Activated naive CD4-positive, alpha-beta T cell treated with anti-CD3 and anti-CD28 coated beads, Interleukin-2, amount 50 U/mL, for 72 hours (primary cell): ENCODE data around the gene LAMP5. TPM values are rescaled to one million over a fixed set of nuclear protein-coding genes. Genes with fewer than 3 reads are reported as not detected.

ENCODE experiments used
- ATAC-seq, 2 donors: fragments of 150-1000 bp; cut with Tn5 transposase; 2 replicates each; pipeline ENCODE4 v1.10.0; 2021; ENCODE audit warnings: mild to moderate bottlenecking in 2 of 2, moderate library complexity in 2 of 2
- DNase-seq, 2 donors: peaks; one replicate each; pipeline ENCODE4 v3.0.0; 2021 to 2022; ENCODE audit warnings: low spot score in 2 of 2
- H3K27ac Mint-ChIP-seq, 2 donors: one replicate each; pipeline ENCODE4 v1.8.0; 2022; ENCODE audit warnings: mild to moderate bottlenecking in 2 of 2, mixed read lengths in 2 of 2
- H3K36me3 Mint-ChIP-seq, 2 donors: one replicate each; pipeline ENCODE4 v1.8.0; 2022; ENCODE audit warnings: mixed read lengths in 2 of 2
- H3K9me3 Mint-ChIP-seq, 2 donors: one replicate each; pipeline ENCODE4 v1.8.0; 2022; ENCODE audit warnings: mixed read lengths in 2 of 2
- total RNA-seq, 2 donors: library from RNA; stranded (reverse); gene quantifications; one replicate each; pipeline ENCODE4 v1.2.3, GENCODE V29; 2022

LAMP5 gene
- total RNA-seq: not detected

- Mint-ChIP-seq H3K36me3 (no peaks in the 10 kb centered on the region), H3K27ac (no peak within 1 kb of the TSS), H3K9me3 (no peaks in the 10 kb centered on the region)
- DNase-seq (no peak), ATAC-seq (no peak)
These were observed at the start of gene LAMP5 for GRCh38 chr20:9514461-9515213. Gene LAMP5, plus strand, starts transcription at chr20:9514590. Its CDS starts 263 bp downstream, at chr20:9514853.

- ATAC-seq: no peak
- no peak overlapping the region for H3K27ac Mint-ChIP-seq
- H3K36me3 Mint-ChIP-seq: peaks cover 6 to 7% of the 10 kb centered on the region in 2 donors
- H3K9me3 Mint-ChIP-seq: peaks cover 14 to 15% of the 10 kb centered on the region in 2 donors
- DNase-seq: no peak
These were observed 46.4 kb upstream of the LAMP5 start for GRCh38 chr20:9467995-9468394.

GRCh38 chr20:9474835-9475415 lies 39.5 kb upstream of the LAMP5 start:
- Mint-ChIP-seq H3K9me3 (peaks cover 0 to 4% of the 10 kb centered on the region in 2 donors), H3K27ac (no peak overlapping the region), H3K36me3 (no peaks in the 10 kb centered on the region)
- ATAC-seq: no peak
- DNase-seq: no peak

GRCh38 chr20:9475456-9475855 lies 38.9 kb upstream of the LAMP5 start:
- DNase-seq (no peak), ATAC-seq (no peak)
- Mint-ChIP-seq H3K27ac (no peak overlapping the region), H3K36me3 (no peaks in the 10 kb centered on the region), H3K9me3 (peaks cover 0 to 4% of the 10 kb centered on the region in 2 donors)

GRCh38 chr20:9476174-9476573 lies 38.2 kb upstream of the LAMP5 start:
- ATAC-seq (no peak), DNase-seq (no peak)
- Mint-ChIP-seq H3K9me3 (peaks cover 0 to 4% of the 10 kb centered on the region in 2 donors), H3K36me3 (no peaks in the 10 kb centered on the region), H3K27ac (no peak overlapping the region)

GRCh38 chr20:9476637-9477036 lies 37.8 kb upstream of the LAMP5 start:
- H3K9me3 Mint-ChIP-seq: peaks cover 0 to 4% of the 10 kb centered on the region in 2 donors
- DNase-seq: no peak
- H3K36me3 Mint-ChIP-seq: no peaks in the 10 kb centered on the region
- no peak for ATAC-seq
- no peak overlapping the region for H3K27ac Mint-ChIP-seq

GRCh38 chr20:9478771-9479170 lies 35.6 kb upstream of the LAMP5 start:
- H3K9me3 Mint-ChIP-seq: peaks cover 5% of the 10 kb centered on the region in 2 donors
- no peak overlapping the region for H3K27ac Mint-ChIP-seq
- ATAC-seq (no peak), DNase-seq (no peak)
- H3K36me3 Mint-ChIP-seq: no peaks in the 10 kb centered on the region

- no peak for DNase-seq
- no peak for ATAC-seq
- no peak overlapping the region for H3K27ac Mint-ChIP-seq
- H3K9me3 Mint-ChIP-seq: peaks cover 5% of the 10 kb centered on the region in 2 donors
- no peaks in the 10 kb centered on the region for H3K36me3 Mint-ChIP-seq
These were observed 34.3 kb upstream of the LAMP5 start for GRCh38 chr20:9480066-9480465.

- DNase-seq (no peak), ATAC-seq (no peak)
- Mint-ChIP-seq H3K27ac (no peak overlapping the region), H3K36me3 (no peaks in the 10 kb centered on the region), H3K9me3 (peaks cover 5 to 8% of the 10 kb centered on the region in 2 donors)
These were observed 32.2 kb upstream of the LAMP5 start for GRCh38 chr20:9482180-9482579.

- H3K27ac Mint-ChIP-seq: no peak overlapping the region
- ATAC-seq (no peak), DNase-seq (no peak)
- no peaks in the 10 kb centered on the region for H3K36me3 Mint-ChIP-seq
- H3K9me3 Mint-ChIP-seq: peaks cover 5 to 8% of the 10 kb centered on the region in 2 donors
These were observed 31.3 kb upstream of the LAMP5 start for GRCh38 chr20:9483131-9483530.

- ATAC-seq (no peak), DNase-seq (no peak)
- H3K36me3 Mint-ChIP-seq: no peaks in the 10 kb centered on the region
- no peak overlapping the region for H3K27ac Mint-ChIP-seq
- peaks cover 5 to 15% of the 10 kb centered on the region in 2 donors for H3K9me3 Mint-ChIP-seq
These were observed 28.6 kb upstream of the LAMP5 start for GRCh38 chr20:9485614-9486340.

- no peaks in the 10 kb centered on the region for H3K36me3 Mint-ChIP-seq
- no peak overlapping the region for H3K27ac Mint-ChIP-seq
- no peak for DNase-seq
- ATAC-seq: no peak
- peaks cover 5 to 15% of the 10 kb centered on the region in 2 donors for H3K9me3 Mint-ChIP-seq
These were observed 27.2 kb upstream of the LAMP5 start for GRCh38 chr20:9487231-9487630.

- ATAC-seq (no peak), DNase-seq (no peak)
- Mint-ChIP-seq H3K9me3 (peaks cover 5 to 10% of the 10 kb centered on the region in 2 donors), H3K36me3 (no peaks in the 10 kb centered on the region), H3K27ac (no peak overlapping the region)
These were observed 26.3 kb upstream of the LAMP5 start for GRCh38 chr20:9488063-9488462.

GRCh38 chr20:9490161-9490560 lies 24.2 kb upstream of the LAMP5 start:
- Mint-ChIP-seq H3K9me3 (peaks cover 12 to 16% of the 10 kb centered on the region in 2 donors), H3K27ac (no peak overlapping the region), H3K36me3 (no peaks in the 10 kb centered on the region)
- ATAC-seq: no peak
- no peak for DNase-seq

GRCh38 chr20:9490631-9491030 lies 23.8 kb upstream of the LAMP5 start:
- ATAC-seq (no peak), DNase-seq (no peak)
- H3K27ac Mint-ChIP-seq: no peak overlapping the region
- peaks cover 15 to 16% of the 10 kb centered on the region in 2 donors for H3K9me3 Mint-ChIP-seq
- no peaks in the 10 kb centered on the region for H3K36me3 Mint-ChIP-seq

GRCh38 chr20:9491324-9491723 lies 23.1 kb upstream of the LAMP5 start:
- Mint-ChIP-seq H3K9me3 (peaks cover 18 to 21% of the 10 kb centered on the region in 2 donors), H3K27ac (no peak overlapping the region), H3K36me3 (no peaks in the 10 kb centered on the region)
- DNase-seq (no peak), ATAC-seq (no peak)

GRCh38 chr20:9492067-9492466 lies 22.3 kb upstream of the LAMP5 start:
- H3K27ac Mint-ChIP-seq: no peak overlapping the region
- no peaks in the 10 kb centered on the region for H3K36me3 Mint-ChIP-seq
- no peak for ATAC-seq

More at GRCh38 chr20:9492067-9492466, 22.3 kb upstream of the LAMP5 start:
- H3K9me3 Mint-ChIP-seq: peaks cover 18 to 21% of the 10 kb centered on the region in 2 donors
- no peak for DNase-seq
